ENCODE measurements around the gene LIN7B. TPM values are rescaled to one million over a fixed set of nuclear protein-coding genes. Genes with fewer than 3 reads are reported as not detected.

LIN7B gene, protein sequence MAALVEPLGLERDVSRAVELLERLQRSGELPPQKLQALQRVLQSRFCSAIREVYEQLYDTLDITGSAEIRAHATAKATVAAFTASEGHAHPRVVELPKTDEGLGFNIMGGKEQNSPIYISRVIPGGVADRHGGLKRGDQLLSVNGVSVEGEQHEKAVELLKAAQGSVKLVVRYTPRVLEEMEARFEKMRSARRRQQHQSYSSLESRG
- total RNA-seq: 1 to 10 TPM; 4.0 to 5.1 TPM
- polyA plus RNA-seq: 8.1 TPM

GRCh38 chr19:49113762-49114629 lies at the start of gene LIN7B:
Gene LIN7B, plus strand, starts transcription at chr19:49114370. Its CDS starts 35 bp downstream, at chr19:49114405.
- Histone ChIP-seq H3K4me1 (ENCODE audit: insufficient read depth, low read length) (peaks cover 18% of the 10 kb centered on the region), H3K27ac (ENCODE audit: low read depth, low read length) (peak within 1 kb of the TSS; percentile 47), H3K36me3 (ENCODE audit: insufficient read depth, low read length) (no peaks in the 10 kb centered on the region), H3K27me3 (ENCODE audit: insufficient read depth, low read length, poor library complexity, severe bottlenecking) (no peaks in the 10 kb centered on the region), H3K4me3 (ENCODE audit: low read length) (peak within 1 kb of the TSS; percentile 62), H3K9me3 (ENCODE audit: low read length) (no peaks in the 10 kb centered on the region)
- Mint-ChIP-seq H3K27me3 (no peaks in the 10 kb centered on the region), H3K27ac (peak within 1 kb of the TSS; percentile 60 to 93 (median 86)), H3K36me3 (peaks cover 0 to 7% (median 0%) of the 10 kb centered on the region in 3 donors), H3K4me3 (peak within 1 kb of the TSS; percentile 82 to 91 (median 87)), H3K4me1 (peaks cover 34 to 47% (median 41%) of the 10 kb centered on the region in 3 donors), H3K9me3 (no peaks in the 10 kb centered on the region)
- CTCF ChIA-PET: interaction anchor here (0.9 to 3.5 kb wide), 16 partner anchors 8 to 142 kb away, joined by 3 to 19 read pairs (median 6); partner anchors contain the start of genes GYS1 and RUVBL2
- POLR2A ChIA-PET: interaction anchor here (0.5 to 2.4 kb wide), 5 partner anchors 8 to 26 kb away, joined by 3 to 15 read pairs (median 3); no protein-coding TSS in a partner anchor
- peak; percentile 72 to 83 (median 82) for DNase-seq

- H3K9me3 ChIP-seq (ENCODE audit: low read length): no peaks in the 10 kb centered on the region
- Mint-ChIP-seq H3K9me3 (peaks cover 0 to 3% (median 2%) of the 10 kb centered on the region in 5 donors), H3K36me3 (peaks cover 0 to 3% (median 0%) of the 10 kb centered on the region in 3 donors), H3K4me1 (peaks cover 0 to 3% (median 0%) of the 10 kb centered on the region in 3 donors), H3K27ac (peak within 1 kb of the TSS in 1 of 8 donors; percentile 72), H3K27me3 (peaks cover 57 to 70% of the 10 kb centered on the region in 2 donors), H3K4me3 (peak within 1 kb of the TSS in 1 of 7 donors; percentile 9)
- peaks cover 14% of the 10 kb centered on the region for H3K27me3 ChIP-seq (ENCODE audit: insufficient read depth, low read length, poor library complexity, severe bottlenecking)
- H3K4me3 ChIP-seq (ENCODE audit: low read length): no peak within 1 kb of the TSS
- no peak within 1 kb of the TSS for H3K27ac ChIP-seq (ENCODE audit: low read depth, low read length)
- no peaks in the 10 kb centered on the region for H3K4me1 ChIP-seq (ENCODE audit: insufficient read depth, low read length)
- H3K36me3 ChIP-seq (ENCODE audit: insufficient read depth, low read length): no peaks in the 10 kb centered on the region
- ChIA-PET POLR2A (no interaction called here), CTCF (no interaction called here)
- DNase-seq: no peak
These were observed 49.2 kb upstream of the LIN7B start, which contains the start of gene NTF4 for GRCh38 chr19:49064768-49065611. Gene NTF4, minus strand, starts transcription at chr19:49064818. Its CDS starts 2,821 bp downstream, at chr19:49061997.

GRCh38 chr19:49065905-49066512 lies 48.2 kb upstream of the LIN7B start:
- Mint-ChIP-seq H3K4me1 (peaks cover 0 to 3% (median 3%) of the 10 kb centered on the region in 3 donors), H3K27ac (no peak overlapping the region), H3K4me3 (no peak overlapping the region), H3K9me3 (peaks cover 0 to 3% (median 0%) of the 10 kb centered on the region in 5 donors), H3K36me3 (peaks cover 0 to 5% (median 5%) of the 10 kb centered on the region in 3 donors), H3K27me3 (peaks cover 62 to 74% of the 10 kb centered on the region in 2 donors)
- Histone ChIP-seq H3K27me3 (ENCODE audit: insufficient read depth, low read length, poor library complexity, severe bottlenecking) (peaks cover 14% of the 10 kb centered on the region), H3K36me3 (ENCODE audit: insufficient read depth, low read length) (no peaks in the 10 kb centered on the region), H3K27ac (ENCODE audit: low read depth, low read length) (no peak overlapping the region), H3K4me1 (ENCODE audit: insufficient read depth, low read length) (no peaks in the 10 kb centered on the region), H3K4me3 (ENCODE audit: low read length) (no peak overlapping the region), H3K9me3 (ENCODE audit: low read length) (no peaks in the 10 kb centered on the region)
- no peak for DNase-seq
- ChIA-PET POLR2A (no interaction called here), CTCF (no interaction called here)

DNA sequence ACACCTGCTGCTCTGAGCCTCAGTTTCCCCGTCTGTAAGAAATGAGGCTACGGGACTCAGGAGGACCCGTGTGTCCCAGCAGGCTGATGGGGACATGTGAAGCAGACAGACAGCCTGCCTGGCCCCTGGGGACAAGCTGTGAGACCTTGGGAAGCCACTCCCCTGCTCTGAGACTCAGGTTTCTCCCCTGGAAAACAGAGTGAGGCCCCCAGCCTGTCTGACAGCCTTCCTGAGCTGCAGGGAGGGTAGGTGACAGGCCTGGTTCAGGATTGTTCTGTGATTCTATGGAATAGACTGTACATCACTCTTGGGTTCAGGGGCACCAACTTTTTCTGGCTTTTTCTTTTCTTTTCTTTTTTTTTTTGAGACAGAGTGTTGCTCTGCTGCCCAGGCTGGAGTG lies 46.6 kb upstream of the LIN7B start:
- no peak overlapping the region for H3K4me3 Mint-ChIP-seq
- Histone ChIP-seq H3K36me3 (ENCODE audit: insufficient read depth, low read length) (no peaks in the 10 kb centered on the region), H3K27me3 (ENCODE audit: insufficient read depth, low read length, poor library complexity, severe bottlenecking) (peaks cover 14% of the 10 kb centered on the region), H3K27ac (ENCODE audit: low read depth, low read length) (no peak overlapping the region), H3K9me3 (ENCODE audit: low read length) (no peaks in the 10 kb centered on the region), H3K4me3 (ENCODE audit: low read length) (no peak overlapping the region), H3K4me1 (ENCODE audit: insufficient read depth, low read length) (no peaks in the 10 kb centered on the region)
- H3K36me3 Mint-ChIP-seq: peaks cover 0 to 5% (median 5%) of the 10 kb centered on the region in 3 donors
- peaks cover 62 to 75% of the 10 kb centered on the region in 2 donors for H3K27me3 Mint-ChIP-seq
- CTCF ChIA-PET: no interaction called here
- POLR2A ChIA-PET: no interaction called here
- peaks cover 3 to 4% (median 3%) of the 10 kb centered on the region in 3 donors for H3K4me1 Mint-ChIP-seq
- DNase-seq: no peak
- peaks cover 0 to 3% (median 0%) of the 10 kb centered on the region in 5 donors for H3K9me3 Mint-ChIP-seq
- H3K27ac Mint-ChIP-seq: no peak overlapping the region

GRCh38 chr19:49069026-49069425 lies 45.1 kb upstream of the LIN7B start:
- H3K4me3 ChIP-seq (ENCODE audit: low read length): no peak overlapping the region
- H3K4me3 Mint-ChIP-seq: no peak overlapping the region
- no peak overlapping the region for H3K27ac Mint-ChIP-seq
- H3K36me3 ChIP-seq (ENCODE audit: insufficient read depth, low read length): no peaks in the 10 kb centered on the region
- POLR2A ChIA-PET: no interaction called here
- H3K9me3 ChIP-seq (ENCODE audit: low read length): no peaks in the 10 kb centered on the region
- peaks cover 0 to 7% (median 5%) of the 10 kb centered on the region in 3 donors for H3K36me3 Mint-ChIP-seq
- CTCF ChIA-PET: interaction anchor here (0.6 to 2.0 kb wide), 2 partner anchors 18 to 76 kb away, joined by 3 to 5 read pairs; partner anchors contain the start of genes GYS1 and RUVBL2
- peaks cover 69 to 82% of the 10 kb centered on the region in 2 donors for H3K27me3 Mint-ChIP-seq
- no peak overlapping the region for H3K27ac ChIP-seq (ENCODE audit: low read depth, low read length)
- H3K4me1 Mint-ChIP-seq: peaks cover 10 to 15% (median 14%) of the 10 kb centered on the region in 3 donors
- peaks cover 0 to 3% (median 2%) of the 10 kb centered on the region in 5 donors for H3K9me3 Mint-ChIP-seq
- no peaks in the 10 kb centered on the region for H3K4me1 ChIP-seq (ENCODE audit: insufficient read depth, low read length)
- H3K27me3 ChIP-seq (ENCODE audit: insufficient read depth, low read length, poor library complexity, severe bottlenecking): peaks cover 25% of the 10 kb centered on the region
- DNase-seq: no peak

DNA sequence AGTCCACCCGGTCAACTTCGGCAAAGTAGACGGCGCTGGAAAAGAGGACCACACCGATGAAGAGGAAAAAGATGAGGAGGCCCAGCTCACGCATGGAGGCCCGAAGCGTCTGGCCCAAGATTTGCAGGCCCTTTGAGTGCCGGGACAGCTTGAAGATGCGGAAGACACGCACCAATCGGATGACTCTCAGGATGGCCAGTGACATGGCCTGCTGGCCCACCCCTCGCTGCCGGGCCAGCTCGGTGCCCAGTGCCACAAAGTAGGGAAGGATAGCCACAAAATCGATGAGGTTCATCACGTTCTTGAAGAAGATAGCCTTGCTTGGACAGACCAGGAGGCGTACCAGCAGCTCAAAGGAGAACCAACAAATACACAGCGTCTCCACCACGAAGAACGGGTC lies 43.8 kb upstream of the LIN7B start:
- H3K4me3 ChIP-seq (ENCODE audit: low read length): no peak overlapping the region
- H3K27ac ChIP-seq (ENCODE audit: low read depth, low read length): no peak overlapping the region
- H3K36me3 ChIP-seq (ENCODE audit: insufficient read depth, low read length): no peaks in the 10 kb centered on the region
- peaks cover 29% of the 10 kb centered on the region for H3K27me3 ChIP-seq (ENCODE audit: insufficient read depth, low read length, poor library complexity, severe bottlenecking)
- H3K9me3 Mint-ChIP-seq: peaks cover 0 to 3% (median 2%) of the 10 kb centered on the region in 5 donors
- H3K27ac Mint-ChIP-seq: no peak overlapping the region
- peaks cover 0 to 7% (median 5%) of the 10 kb centered on the region in 3 donors for H3K36me3 Mint-ChIP-seq
- H3K4me3 Mint-ChIP-seq: peak overlapping the region in 2 of 7 donors; percentile 38 to 48
- no peak for DNase-seq
- ChIA-PET CTCF (interaction anchor here (2.0 kb wide), 1 partner anchor 77 kb away, joined by 5 read pairs; the partner anchor contains the start of genes GYS1 and RUVBL2), POLR2A (no interaction called here)
- no peaks in the 10 kb centered on the region for H3K9me3 ChIP-seq (ENCODE audit: low read length)
- peaks cover 69 to 83% of the 10 kb centered on the region in 2 donors for H3K27me3 Mint-ChIP-seq
- H3K4me1 Mint-ChIP-seq: peaks cover 10 to 15% (median 13%) of the 10 kb centered on the region in 3 donors
- H3K4me1 ChIP-seq (ENCODE audit: insufficient read depth, low read length): no peaks in the 10 kb centered on the region
